DMS153 treated with DMSO at 0.1 percent for 48 hours (cell line): ENCODE results near the gene MYO1D.
A peak's percentile ranks its signal among the peaks of the same experiment; 100 is the strongest.
"Not testable (repeated sequence)": the region's sequence is repeated elsewhere in the genome, so short reads cannot be mapped to it uniquely, and the experiment has no call there.

Source experiments
- DNase-seq: peaks from one replicate; lab custom pipeline; 2025; ENCODE audit not compliant: unreplicated experiment; lab: John Stamatoyannopoulos, UW

The MYO1D gene

GRCh38 chr17:32780721-32781120 is 96.2 kb downstream of the MYO1D start:
- no peak for DNase-seq

GRCh38 chr17:32777922-32778321 is 99.0 kb downstream of the MYO1D start:
- no peak for DNase-seq

GRCh38 chr17:32777436-32777835 is 99.5 kb downstream of the MYO1D start:
- DNase-seq, result no peak

GRCh38 chr17:32774695-32775084 is 102.2 kb downstream of the MYO1D start:
- no peak for DNase-seq

- DNase-seq, result no peak
These were observed 102.8 kb downstream of the MYO1D start for GRCh38 chr17:32773856-32774694.

- no peak for DNase-seq
These were observed 104.4 kb downstream of the MYO1D start for GRCh38 chr17:32772453-32773025.

GRCh38 chr17:32771396-32771795 is 105.5 kb downstream of the MYO1D start:
- DNase-seq, result no peak

- no peak for DNase-seq
These were observed 107.1 kb downstream of the MYO1D start for GRCh38 chr17:32769846-32770245.

GRCh38 chr17:32763855-32764439 is 113.0 kb downstream of the MYO1D start:
- DNase-seq, result no peak

GRCh38 chr17:32759476-32759875 is 117.4 kb downstream of the MYO1D start:
- no peak for DNase-seq

- no peak for DNase-seq
These were observed 119.0 kb downstream of the MYO1D start for GRCh38 chr17:32757963-32758362.

- DNase-seq, result no peak
These were observed 120.2 kb downstream of the MYO1D start for GRCh38 chr17:32756696-32757095.

- DNase-seq, result peak; percentile 23
These were observed 121.7 kb downstream of the MYO1D start for GRCh38 chr17:32755045-32755805.

GRCh38 chr17:32752934-32753333 is 124.0 kb downstream of the MYO1D start:
- DNase-seq, result no peak

- DNase-seq, result no peak
These were observed 129.1 kb downstream of the MYO1D start for GRCh38 chr17:32747856-32748255.

- DNase-seq, result no peak
These were observed 130.2 kb downstream of the MYO1D start for GRCh38 chr17:32746698-32747097.

GRCh38 chr17:32746280-32746679 is 130.6 kb downstream of the MYO1D start:
- no peak for DNase-seq

GRCh38 chr17:32742681-32743538 is 134.0 kb downstream of the MYO1D start:
- DNase-seq, result no peak

GRCh38 chr17:32741381-32741780 is 135.5 kb downstream of the MYO1D start:
- DNase-seq, result no peak

GRCh38 chr17:32739722-32740121 is 137.2 kb downstream of the MYO1D start:
- DNase-seq, result no peak

GRCh38 chr17:32739151-32739550 is 137.8 kb downstream of the MYO1D start:
- not testable (repeated sequence) for DNase-seq
